Right atrium auricular region (tissue), 2 donors: ENCODE data around the gene COL4A2. TPM values are rescaled to one million over a fixed set of nuclear protein-coding genes. Genes with fewer than 3 reads are reported as not detected.

Experiments
- DNase-seq: peaks from one replicate; pipeline ENCODE4 v3.0.0-alpha.2; 2019; ENCODE audit warnings: low spot score
- H3K27ac ChIP-seq, 2 donors: fragments of 200-600 bp; sonication (generic); 1 replicate in 1 of 2; 2 replicates in 1 of 2; pipeline ENCODE4 v1.5.1; 2016 to 2019
- H3K27me3 ChIP-seq, 2 donors: fragments of 200-600 bp; sonication (generic); one replicate each; pipeline versions ENCODE4 v1.5.1 to v1.6.0; 2017 to 2019
- H3K36me3 ChIP-seq: fragments of 200-600 bp; sonication (generic); one replicate; pipeline ENCODE4 v1.5.1; 2016
- H3K4me1 ChIP-seq, 2 donors: fragments of 200-600 bp; sonication (generic); one replicate each; pipeline versions ENCODE4 v1.5.1 to v1.6.0; 2017 to 2019
- H3K4me3 ChIP-seq, 2 donors: fragments of 200-600 bp; sonication (generic); 1 replicate in 1 of 2; 2 replicates in 1 of 2; pipeline ENCODE4 v1.5.1; 2017 to 2019; ENCODE audit warnings: mild to moderate bottlenecking in 1 of 2, moderate library complexity in 1 of 2
- H3K9me3 ChIP-seq, 2 donors: fragments of 200-600 bp; sonication (generic); one replicate each; pipeline ENCODE4 v1.5.1; 2019
- total RNA-seq, 2 donors: library from RNA; depleted of rRNA; stranded (reverse); fragments of >200 nt; gene quantifications; one replicate each; pipeline ENCODE4 v1.1.0, GENCODE V29; 2016
- TF ChIP-seq, protein P1 (sequence below), 2 donors: fragments of 200-600 bp; sonication (generic); IDR thresholded peaks; one replicate each; pipeline ENCODE4 v1.5.1; 2019; ENCODE audit warnings: antibody characterized with exemption in 2 of 2

The COL4A2 gene
- total RNA-seq, 2 donors from 2014 or later = 141 to 153 TPM

DNA sequence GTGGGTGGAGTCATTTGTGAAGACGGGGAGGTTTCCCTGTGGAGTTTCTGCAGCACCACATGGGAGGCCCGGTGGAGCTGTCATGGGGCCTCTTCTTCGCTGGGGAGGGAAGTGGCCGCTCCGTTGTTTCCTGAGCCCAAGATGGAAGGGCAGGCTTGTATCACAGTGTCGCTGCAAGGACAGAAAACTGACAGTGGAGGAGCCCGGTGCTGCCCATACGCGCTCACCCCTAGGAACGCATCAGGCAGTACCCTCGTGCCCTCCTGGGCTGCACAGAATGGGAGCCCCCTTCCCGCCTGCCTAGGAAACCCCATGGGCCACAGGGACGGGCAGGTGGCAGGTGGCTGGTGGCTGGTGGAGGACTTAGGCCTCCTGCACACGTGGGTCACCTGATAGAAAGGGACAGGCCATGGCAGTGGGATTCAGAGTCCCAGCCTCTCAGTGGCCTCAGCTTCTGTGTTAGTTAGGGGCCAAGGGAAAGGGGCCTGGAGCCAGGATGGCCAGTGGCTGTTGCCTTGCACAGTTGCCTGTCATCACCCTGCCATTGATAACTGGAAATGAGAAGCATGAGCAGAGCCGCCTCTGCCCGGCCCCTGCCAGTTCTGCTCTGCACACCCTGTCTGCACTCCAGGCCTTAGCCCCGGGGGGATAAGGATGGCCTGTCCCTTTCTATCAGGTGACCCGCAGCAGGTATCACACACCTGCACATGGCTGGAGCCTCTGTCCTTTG is 7.6 kb downstream of the COL4A2 start:
- H3K4me3 ChIP-seq = no peak overlapping the region
- no peaks in the 10 kb centered on the region for H3K9me3 ChIP-seq
- peak overlapping the region; percentile 77 for H3K27ac ChIP-seq
- peaks cover 0 to 97% of the 10 kb centered on the region in 2 donors for H3K4me1 ChIP-seq
- TF ChIP-seq, protein P1, sequence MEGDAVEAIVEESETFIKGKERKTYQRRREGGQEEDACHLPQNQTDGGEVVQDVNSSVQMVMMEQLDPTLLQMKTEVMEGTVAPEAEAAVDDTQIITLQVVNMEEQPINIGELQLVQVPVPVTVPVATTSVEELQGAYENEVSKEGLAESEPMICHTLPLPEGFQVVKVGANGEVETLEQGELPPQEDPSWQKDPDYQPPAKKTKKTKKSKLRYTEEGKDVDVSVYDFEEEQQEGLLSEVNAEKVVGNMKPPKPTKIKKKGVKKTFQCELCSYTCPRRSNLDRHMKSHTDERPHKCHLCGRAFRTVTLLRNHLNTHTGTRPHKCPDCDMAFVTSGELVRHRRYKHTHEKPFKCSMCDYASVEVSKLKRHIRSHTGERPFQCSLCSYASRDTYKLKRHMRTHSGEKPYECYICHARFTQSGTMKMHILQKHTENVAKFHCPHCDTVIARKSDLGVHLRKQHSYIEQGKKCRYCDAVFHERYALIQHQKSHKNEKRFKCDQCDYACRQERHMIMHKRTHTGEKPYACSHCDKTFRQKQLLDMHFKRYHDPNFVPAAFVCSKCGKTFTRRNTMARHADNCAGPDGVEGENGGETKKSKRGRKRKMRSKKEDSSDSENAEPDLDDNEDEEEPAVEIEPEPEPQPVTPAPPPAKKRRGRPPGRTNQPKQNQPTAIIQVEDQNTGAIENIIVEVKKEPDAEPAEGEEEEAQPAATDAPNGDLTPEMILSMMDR (IDR thresholded peaks at IDR 0.05) = no peak
- DNase-seq = peak; percentile 61
- H3K27me3 ChIP-seq = no peaks in the 10 kb centered on the region
- H3K36me3 ChIP-seq = peaks cover 23% of the 10 kb centered on the region

DNA sequence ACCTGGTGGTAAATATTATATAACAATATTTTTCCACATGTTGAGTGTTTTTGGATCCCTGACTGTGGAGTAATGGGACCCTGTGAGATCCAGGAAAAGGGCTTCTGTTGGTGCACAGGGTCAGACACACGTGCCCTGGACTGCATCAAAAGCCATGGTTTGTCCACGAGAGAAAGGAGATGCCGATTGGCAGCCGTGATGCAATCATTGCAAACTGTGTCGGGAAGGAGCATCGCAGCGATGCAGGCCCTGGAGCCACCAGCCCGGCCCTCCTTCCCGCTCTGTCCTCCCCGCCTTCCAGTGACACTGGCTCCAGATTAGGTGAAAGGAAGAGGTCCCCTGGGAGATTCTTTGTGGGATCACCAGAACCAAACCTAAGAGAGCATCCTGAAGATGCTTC is 9.1 kb downstream of the COL4A2 start:
- no peak overlapping the region for H3K4me3 ChIP-seq
- peaks cover 0 to 94% of the 10 kb centered on the region in 2 donors for H3K4me1 ChIP-seq
- H3K27ac ChIP-seq = peak overlapping the region; percentile 77

DNA sequence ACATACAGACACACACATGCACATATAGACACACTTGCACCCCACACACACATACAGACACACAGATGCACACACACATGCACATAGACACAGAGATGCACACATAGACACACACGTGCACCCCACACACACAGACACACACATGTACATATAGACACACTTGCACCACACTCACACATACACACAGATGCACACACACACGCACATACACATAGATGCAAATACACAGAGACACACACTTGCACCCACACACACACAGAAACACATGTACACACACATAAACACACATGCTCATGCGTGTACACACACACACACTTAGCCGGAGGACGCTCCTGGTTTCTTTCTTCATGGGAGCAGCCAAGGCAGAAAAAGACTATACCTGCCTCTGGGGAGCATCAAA is 10.0 kb downstream of the COL4A2 start:
- Histone ChIP-seq H3K36me3 (peaks cover 14% of the 10 kb centered on the region), H3K27me3 (no peaks in the 10 kb centered on the region), H3K27ac (no peak overlapping the region), H3K9me3 (no peaks in the 10 kb centered on the region), H3K4me3 (no peak overlapping the region), H3K4me1 (peaks cover 0 to 94% of the 10 kb centered on the region in 2 donors)
- TF ChIP-seq, protein P1 (IDR thresholded peaks at IDR 0.05) = no peak
- peak; percentile 49 for DNase-seq

More for the DNA sequence above, 9.1 kb downstream of the COL4A2 start:
- TF ChIP-seq, protein P1 (IDR thresholded peaks at IDR 0.05) = no peak
- Histone ChIP-seq H3K36me3 (peaks cover 15% of the 10 kb centered on the region), H3K9me3 (no peaks in the 10 kb centered on the region), H3K27me3 (no peaks in the 10 kb centered on the region)
- DNase-seq = peak; percentile 56

DNA sequence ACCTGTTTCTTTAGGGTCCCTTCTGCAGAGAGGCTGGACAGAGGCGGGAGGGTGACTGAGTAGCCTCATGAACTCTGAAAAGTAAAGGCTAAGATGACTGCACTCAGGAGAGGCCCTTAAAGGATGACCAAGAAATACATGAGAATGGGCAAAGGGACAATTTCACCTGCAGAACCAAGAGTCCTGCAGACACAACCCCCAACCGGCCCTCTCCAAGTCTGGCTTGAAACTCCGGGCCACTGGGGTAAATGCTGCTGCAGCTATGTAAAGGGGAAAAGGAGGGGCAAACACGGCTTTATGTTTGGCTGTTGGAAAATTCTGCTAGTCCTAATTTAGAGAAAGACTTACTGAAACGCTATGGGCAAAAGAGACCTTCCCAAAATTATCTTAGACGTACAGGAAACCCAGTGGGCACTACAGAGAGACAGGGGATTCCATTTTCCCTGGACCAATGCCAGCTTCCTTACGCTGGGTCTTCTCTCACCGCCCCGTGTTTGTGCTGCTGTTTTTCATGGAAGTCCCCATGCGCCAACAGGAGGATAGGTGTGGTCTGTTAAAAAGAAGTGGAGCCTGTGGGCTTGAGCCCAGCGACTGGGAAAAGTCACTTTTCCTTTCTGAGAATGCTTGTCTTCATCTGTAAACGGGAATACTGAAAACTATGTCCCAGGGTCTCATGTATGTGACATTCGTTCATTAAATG is 10.6 kb downstream of the COL4A2 start:
- H3K36me3 ChIP-seq = peaks cover 14% of the 10 kb centered on the region
- no peak overlapping the region for H3K27ac ChIP-seq
- H3K9me3 ChIP-seq = no peaks in the 10 kb centered on the region
- no peaks in the 10 kb centered on the region for H3K27me3 ChIP-seq
- no peak overlapping the region for H3K4me3 ChIP-seq
- TF ChIP-seq, protein P1 (IDR thresholded peaks at IDR 0.05) = no peak
- peaks cover 0 to 94% of the 10 kb centered on the region in 2 donors for H3K4me1 ChIP-seq
- peak; percentile 55 for DNase-seq

DNA sequence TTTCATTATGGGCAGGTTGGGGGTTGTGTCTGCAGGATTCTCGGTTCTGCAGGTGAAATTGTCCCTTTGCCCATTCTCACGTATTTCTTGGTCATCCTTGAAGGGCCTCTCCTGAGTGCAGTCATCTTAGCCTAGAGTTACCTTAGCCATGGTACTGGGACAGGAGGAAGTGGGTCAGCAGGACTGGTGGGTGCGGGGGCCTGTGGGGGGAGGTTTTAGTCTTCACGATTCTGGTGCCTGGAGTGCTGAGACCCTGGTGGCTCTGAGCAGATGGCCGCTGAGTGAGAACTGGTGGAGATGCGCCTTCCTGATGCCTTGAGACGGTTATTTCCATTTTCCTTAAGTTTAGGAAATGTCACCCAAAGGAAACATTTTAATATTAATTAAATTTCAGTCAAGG is 11.8 kb downstream of the COL4A2 start:
- Histone ChIP-seq H3K27ac (peak overlapping the region; percentile 70 to 71), H3K27me3 (no peaks in the 10 kb centered on the region), H3K4me1 (peaks cover 0 to 98% of the 10 kb centered on the region in 2 donors), H3K36me3 (peaks cover 14% of the 10 kb centered on the region), H3K9me3 (no peaks in the 10 kb centered on the region), H3K4me3 (no peak overlapping the region)
- TF ChIP-seq, protein P1 (IDR thresholded peaks at IDR 0.05) = no peak
- DNase-seq = no peak
